ENCODE results near the gene ANKRD53. TPM values are rescaled to one million over a fixed set of nuclear protein-coding genes. Genes with fewer than 3 reads are reported as not detected.

The ANKRD53 gene
- total RNA-seq, 1 donor from 2014 or later = 0.56 TPM

- Mint-ChIP-seq H3K36me3 (ENCODE audit: low read depth, unreplicated experiment) (peaks cover 7% of the 10 kb centered on the region), H3K4me3 (ENCODE audit: unreplicated experiment) (no peak overlapping the region), H3K27ac (ENCODE audit: unreplicated experiment) (peak overlapping the region; percentile 31), H3K27me3 (ENCODE audit: unreplicated experiment) (peaks cover 18% of the 10 kb centered on the region), H3K9me3 (ENCODE audit: unreplicated experiment) (no peaks in the 10 kb centered on the region), H3K4me1 (ENCODE audit: unreplicated experiment) (peaks cover 13% of the 10 kb centered on the region)
- no peak for TF ChIP-seq CTCF (IDR thresholded peaks at IDR 0.05; ENCODE audit: unreplicated experiment)
- DNase-seq (ENCODE audit: low spot score) = no peak
These were observed 25.0 kb downstream of the ANKRD53 start for GRCh38 chr2:71003396-71003795.

- no peak for TF ChIP-seq CTCF (IDR thresholded peaks at IDR 0.05; ENCODE audit: unreplicated experiment)
- H3K4me1 Mint-ChIP-seq (ENCODE audit: unreplicated experiment) = peaks cover 8% of the 10 kb centered on the region
- peaks cover 18% of the 10 kb centered on the region for H3K27me3 Mint-ChIP-seq (ENCODE audit: unreplicated experiment)
- H3K9me3 Mint-ChIP-seq (ENCODE audit: unreplicated experiment) = no peaks in the 10 kb centered on the region
- H3K27ac Mint-ChIP-seq (ENCODE audit: unreplicated experiment) = no peak overlapping the region
- DNase-seq (ENCODE audit: low spot score) = no peak
- no peak overlapping the region for H3K4me3 Mint-ChIP-seq (ENCODE audit: unreplicated experiment)
- peaks cover 7% of the 10 kb centered on the region for H3K36me3 Mint-ChIP-seq (ENCODE audit: low read depth, unreplicated experiment)
These were observed 25.7 kb downstream of the ANKRD53 start for GRCh38 chr2:71003966-71004755.

GRCh38 chr2:71004857-71005256, 26.4 kb downstream of the ANKRD53 start:
- peaks cover 3% of the 10 kb centered on the region for H3K4me1 Mint-ChIP-seq (ENCODE audit: unreplicated experiment)
- H3K36me3 Mint-ChIP-seq (ENCODE audit: low read depth, unreplicated experiment) = peaks cover 7% of the 10 kb centered on the region
- H3K27me3 Mint-ChIP-seq (ENCODE audit: unreplicated experiment) = peaks cover 18% of the 10 kb centered on the region
- H3K9me3 Mint-ChIP-seq (ENCODE audit: unreplicated experiment) = no peaks in the 10 kb centered on the region
- DNase-seq (ENCODE audit: low spot score) = no peak
- no peak overlapping the region for H3K27ac Mint-ChIP-seq (ENCODE audit: unreplicated experiment)
- H3K4me3 Mint-ChIP-seq (ENCODE audit: unreplicated experiment) = no peak overlapping the region
- TF ChIP-seq CTCF (IDR thresholded peaks at IDR 0.05; ENCODE audit: unreplicated experiment) = no peak

- DNase-seq (ENCODE audit: low spot score) = no peak
- peak overlapping the region; percentile 5 for H3K4me3 Mint-ChIP-seq (ENCODE audit: unreplicated experiment)
- peaks cover 3% of the 10 kb centered on the region for H3K4me1 Mint-ChIP-seq (ENCODE audit: unreplicated experiment)
- peaks cover 7% of the 10 kb centered on the region for H3K36me3 Mint-ChIP-seq (ENCODE audit: low read depth, unreplicated experiment)
- H3K27ac Mint-ChIP-seq (ENCODE audit: unreplicated experiment) = peak overlapping the region; percentile 4
- H3K27me3 Mint-ChIP-seq (ENCODE audit: unreplicated experiment) = peaks cover 18% of the 10 kb centered on the region
- TF ChIP-seq CTCF (IDR thresholded peaks at IDR 0.05; ENCODE audit: unreplicated experiment) = no peak
- no peaks in the 10 kb centered on the region for H3K9me3 Mint-ChIP-seq (ENCODE audit: unreplicated experiment)
These were observed 27.1 kb downstream of the ANKRD53 start for GRCh38 chr2:71005271-71006202.
